22Rv1 (cell line): ENCODE results near the gene SLC17A3.

Experiments
- H3K27ac ChIP-seq: fragments of 450-650 bp; 2 replicates; pipeline ENCODE4 v1.5.1; 2017
- CTCF ChIP-seq: fragments of 450-650 bp; IDR thresholded peaks from 2 replicates; pipeline ENCODE4 v1.5.1; 2017; ENCODE audit warnings: mild to moderate bottlenecking
- ZFX ChIP-seq: fragments of 450-650 bp; IDR thresholded peaks from 2 replicates; pipeline ENCODE4 v1.6.1; 2017; ENCODE audit warnings: antibody characterized with exemption, borderline replicate concordance

The SLC17A3 gene

GRCh38 chr6:25834950-25835349 lies 39.1 kb downstream of the SLC17A3 start:
- no peak overlapping the region for H3K27ac ChIP-seq
- no peak for TF ChIP-seq ZFX
- no peak for TF ChIP-seq CTCF

- H3K27ac ChIP-seq: no peak overlapping the region
- no peak for TF ChIP-seq CTCF
Measured at GRCh38 chr6:25833136-25833535, 40.9 kb downstream of the SLC17A3 start.

- H3K27ac ChIP-seq: no peak overlapping the region
- TF ChIP-seq ZFX: no peak
- TF ChIP-seq CTCF: no peak
Measured at GRCh38 chr6:25832670-25833069, 41.4 kb downstream of the SLC17A3 start.

- TF ChIP-seq ZFX (no peak), CTCF (no peak)
- no peak overlapping the region for H3K27ac ChIP-seq
Measured at GRCh38 chr6:25832307-25832662, 41.8 kb downstream of the SLC17A3 start.

- H3K27ac ChIP-seq: no peak within 1 kb of the TSS
- no peak for TF ChIP-seq ZFX
- TF ChIP-seq CTCF: no peak
Measured at GRCh38 chr6:25831532-25832306, 42.3 kb downstream of the SLC17A3 start, which contains the start of gene SLC17A1. TSS of gene SLC17A1 (minus strand) at chr6:25832052. CDS start at chr6:25830557, 1,495 bp downstream.

GRCh38 chr6:25830458-25830857 lies 43.6 kb downstream of the SLC17A3 start:
- H3K27ac ChIP-seq: no peak overlapping the region
- TF ChIP-seq ZFX: no peak

- TF ChIP-seq ZFX: no peak
- TF ChIP-seq CTCF: no peak
- H3K27ac ChIP-seq: no peak overlapping the region
Measured at GRCh38 chr6:25829375-25829774, 44.7 kb downstream of the SLC17A3 start.

GRCh38 chr6:25821341-25821740 lies 52.7 kb downstream of the SLC17A3 start:
- TF ChIP-seq CTCF: no peak
- no peak for TF ChIP-seq ZFX
- H3K27ac ChIP-seq: no peak overlapping the region
